HG02938 (cell line): ENCODE measurements around the gene ILF2.
A peak's percentile ranks its signal among the peaks of the same experiment; 100 is the strongest.
"Not testable (repeated sequence)": the region's sequence is repeated elsewhere in the genome, so short reads cannot be mapped to it uniquely, and the experiment has no call there.

Experiments used
- ATAC-seq: cut with Tn5 transposase; IDR thresholded peaks from one replicate; pipeline ENCODE4 v1.9.1; 2021; ENCODE audit warnings: mild to moderate bottlenecking, moderate library complexity; ENCODE audit not compliant: unreplicated experiment

ILF2 gene

GRCh38 chr1:153649863-153650235 is 20.9 kb downstream of the ILF2 start:
- ATAC-seq = no peak

GRCh38 chr1:153649137-153649862 is 21.5 kb downstream of the ILF2 start:
- no peak for ATAC-seq

- ATAC-seq = no peak
These were observed 22.7 kb downstream of the ILF2 start for GRCh38 chr1:153648000-153648643.

GRCh38 chr1:153647346-153647714 is 23.5 kb downstream of the ILF2 start:
- no peak for ATAC-seq

- ATAC-seq = no peak
These were observed 24.0 kb downstream of the ILF2 start for GRCh38 chr1:153646672-153647345.

GRCh38 chr1:153643816-153644215 is 27.0 kb downstream of the ILF2 start:
- ATAC-seq = no peak

GRCh38 chr1:153643100-153643499 is 27.7 kb downstream of the ILF2 start:
- no peak for ATAC-seq

GRCh38 chr1:153642161-153642560 is 28.6 kb downstream of the ILF2 start:
- no peak for ATAC-seq

- ATAC-seq = no peak
These were observed 29.9 kb downstream of the ILF2 start for GRCh38 chr1:153640861-153641260.

GRCh38 chr1:153640213-153640612 is 30.6 kb downstream of the ILF2 start:
- not testable (repeated sequence) for ATAC-seq

GRCh38 chr1:153639280-153639679 is 31.5 kb downstream of the ILF2 start:
- no peak for ATAC-seq

GRCh38 chr1:153638261-153638660 is 32.5 kb downstream of the ILF2 start:
- ATAC-seq = no peak

- ATAC-seq = no peak
These were observed 34.5 kb downstream of the ILF2 start for GRCh38 chr1:153636312-153636711.

GRCh38 chr1:153635872-153636271 is 34.9 kb downstream of the ILF2 start:
- no peak for ATAC-seq

GRCh38 chr1:153633754-153634665 is 36.8 kb downstream of the ILF2 start, which contains the start of gene CHTOP:
TSS of gene CHTOP (plus strand) at chr1:153634066. CDS start at chr1:153636589, 2,523 bp downstream.
- peak; percentile 88 for ATAC-seq

- no peak for ATAC-seq
These were observed 37.5 kb downstream of the ILF2 start for GRCh38 chr1:153633161-153633753.

- ATAC-seq = no peak
These were observed 39.5 kb downstream of the ILF2 start for GRCh38 chr1:153631047-153632022.

- no peak for ATAC-seq
These were observed 40.4 kb downstream of the ILF2 start for GRCh38 chr1:153630384-153630783.

GRCh38 chr1:153629971-153630370 is 40.8 kb downstream of the ILF2 start:
- no peak for ATAC-seq

GRCh38 chr1:153629343-153629665 is 41.5 kb downstream of the ILF2 start:
- no peak for ATAC-seq
